ENCODE results near the gene DNAJC2. TPM values are rescaled to one million over a fixed set of nuclear protein-coding genes. Genes with fewer than 3 reads are reported as not detected.

The DNAJC2 gene
- total RNA-seq, 2 experiments from 2014 or later: 38.6 to 53.5 TPM

- CTCF ChIA-PET (ENCODE audit: unreplicated experiment): no interaction called here
- Histone ChIP-seq H3K9me2 (ENCODE audit: insufficient read depth, low read length) (no peaks in the 10 kb centered on the region), H3K4me3 (ENCODE audit: low read depth, low read length, poor library complexity, severe bottlenecking) (peak overlapping the region; percentile 85), H4K20me1 (ENCODE audit: insufficient read depth, low read length) (peaks cover 24% of the 10 kb centered on the region), H3K79me2 (ENCODE audit: insufficient read depth, low read depth, low read length) (peaks cover 91% of the 10 kb centered on the region), H3K4me2 (ENCODE audit: low read length) (peak overlapping the region; percentile 91), H3K9me3 (ENCODE audit: low read length) (no peaks in the 10 kb centered on the region), H3K27ac (ENCODE audit: low read depth, low read length, poor library complexity, severe bottlenecking) (no peak overlapping the region), H2AFZ (ENCODE audit: low read length) (peak overlapping the region; percentile 84), H3K4me1 (ENCODE audit: insufficient read depth, low read length, poor library complexity, severe bottlenecking) (peaks cover 49% of the 10 kb centered on the region), H3K36me3 (ENCODE audit: insufficient read depth, low read length) (peaks cover 28% of the 10 kb centered on the region)
- TF ChIP-seq CTCF (conservative IDR thresholded peaks at IDR 0.05; ENCODE audit: low read length): no peak
- TF ChIP-seq EZH2phosphoT487 (IDR thresholded peaks at IDR 0.05; ENCODE audit: borderline replicate concordance, low read depth, low read length): no peak
- no peak for DNase-seq (ENCODE audit: low spot score)
- POLR2A ChIA-PET: interaction anchor here (1.1 to 1.6 kb wide), 2 partner anchors 30 to 36 kb away, joined by 4 to 7 read pairs; no protein-coding TSS in a partner anchor
- BruUV-seq (replicated peaks): no TSS peak
- intact Hi-C loops (cut with micrococcal nuclease; ENCODE audit: unreplicated experiment): loop anchor here (2.0 kb wide), 1 partner anchor 50 kb away; the partner anchor contains the start of gene PMPCB
Observed at GRCh38 chr7:103346396-103346795, 1.8 kb upstream of the DNAJC2 start.

GRCh38 chr7:103343758-103344452 is 662 bp downstream of the DNAJC2 start:
- Histone ChIP-seq H3K79me2 (ENCODE audit: insufficient read depth, low read depth, low read length) (peaks cover 88% of the 10 kb centered on the region), H3K9me3 (ENCODE audit: low read length) (no peaks in the 10 kb centered on the region), H3K4me1 (ENCODE audit: insufficient read depth, low read length, poor library complexity, severe bottlenecking) (peaks cover 28% of the 10 kb centered on the region), H2AFZ (ENCODE audit: low read length) (peak overlapping the region; percentile 99; the same call in 1 of the 2 replicates), H4K20me1 (ENCODE audit: insufficient read depth, low read length) (peaks cover 21% of the 10 kb centered on the region), H3K36me3 (ENCODE audit: insufficient read depth, low read length) (peaks cover 34% of the 10 kb centered on the region), H3K4me3 (ENCODE audit: low read depth, low read length, poor library complexity, severe bottlenecking) (peak overlapping the region; percentile 90), H3K27ac (ENCODE audit: low read depth, low read length, poor library complexity, severe bottlenecking) (peak overlapping the region; percentile 65), H3K4me2 (ENCODE audit: low read length) (peak overlapping the region; percentile 77), H3K9me2 (ENCODE audit: insufficient read depth, low read length) (no peaks in the 10 kb centered on the region)
- BruUV-seq (replicated peaks): TSS peak; percentile 74
- TF ChIP-seq EZH2phosphoT487 (IDR thresholded peaks at IDR 0.05; ENCODE audit: borderline replicate concordance, low read depth, low read length) (no peak), CTCF (conservative IDR thresholded peaks at IDR 0.05; ENCODE audit: low read length) (no peak)
- ChIA-PET CTCF (ENCODE audit: unreplicated experiment) (interaction anchor here (0.6 kb wide), 1 partner anchor 709 kb away, joined by 3 read pairs; no protein-coding TSS in a partner anchor), POLR2A (interaction anchor here (1.4 kb wide), 1 partner anchor 45 kb away, joined by 3 read pairs; no protein-coding TSS in a partner anchor)
- DNase-seq (ENCODE audit: low spot score): peak; percentile 44
- intact Hi-C loops (cut with micrococcal nuclease; ENCODE audit: unreplicated experiment): no loop called here

GRCh38 chr7:103343332-103343731 is 1.2 kb downstream of the DNAJC2 start:
- H3K4me1 ChIP-seq (ENCODE audit: insufficient read depth, low read length, poor library complexity, severe bottlenecking): peaks cover 26% of the 10 kb centered on the region
- POLR2A ChIA-PET: interaction anchor here (0.9 to 1.4 kb wide), 3 partner anchors 9 to 44 kb away, joined by 3 to 6 read pairs (median 3); no protein-coding TSS in a partner anchor
- H4K20me1 ChIP-seq (ENCODE audit: insufficient read depth, low read length): 0 out of 2 replicates have a peak, but pooled peaks cover 17% of the 10 kb centered on the region
- H2AFZ ChIP-seq (ENCODE audit: low read length): no peak overlapping the region
- peak overlapping the region; percentile 77 for H3K4me2 ChIP-seq (ENCODE audit: low read length)
- TF ChIP-seq EZH2phosphoT487 (IDR thresholded peaks at IDR 0.05; ENCODE audit: borderline replicate concordance, low read depth, low read length) (no peak), CTCF (conservative IDR thresholded peaks at IDR 0.05; ENCODE audit: low read length) (no peak)
- CTCF ChIA-PET (ENCODE audit: unreplicated experiment): no interaction called here
- no peaks in the 10 kb centered on the region for H3K9me3 ChIP-seq (ENCODE audit: low read length)
- peak overlapping the region; percentile 90 for H3K4me3 ChIP-seq (ENCODE audit: low read depth, low read length, poor library complexity, severe bottlenecking)
- H3K79me2 ChIP-seq (ENCODE audit: insufficient read depth, low read depth, low read length): peaks cover 84% of the 10 kb centered on the region
- H3K9me2 ChIP-seq (ENCODE audit: insufficient read depth, low read length): no peaks in the 10 kb centered on the region
- intact Hi-C loops (cut with micrococcal nuclease; ENCODE audit: unreplicated experiment): no loop called here
- BruUV-seq (replicated peaks): no TSS peak
- peaks cover 36% of the 10 kb centered on the region for H3K36me3 ChIP-seq (ENCODE audit: insufficient read depth, low read length)
- no peak for DNase-seq (ENCODE audit: low spot score)
- H3K27ac ChIP-seq (ENCODE audit: low read depth, low read length, poor library complexity, severe bottlenecking): peak overlapping the region; percentile 65

Measured in OCI-LY7 (cell line).